HG02852 (cell line): Measurements from ENCODE around the gene MAPRE2.

Source experiments
- ATAC-seq: cut with Tn5 transposase; IDR thresholded peaks from one replicate; pipeline ENCODE4 v1.9.1; 2021; ENCODE audit warnings: mild to moderate bottlenecking, moderate library complexity; ENCODE audit not compliant: unreplicated experiment

Gene MAPRE2

GRCh38 chr18:35118641-35119040 is 77.4 kb downstream of the MAPRE2 start:
- ATAC-seq = no peak

DNA sequence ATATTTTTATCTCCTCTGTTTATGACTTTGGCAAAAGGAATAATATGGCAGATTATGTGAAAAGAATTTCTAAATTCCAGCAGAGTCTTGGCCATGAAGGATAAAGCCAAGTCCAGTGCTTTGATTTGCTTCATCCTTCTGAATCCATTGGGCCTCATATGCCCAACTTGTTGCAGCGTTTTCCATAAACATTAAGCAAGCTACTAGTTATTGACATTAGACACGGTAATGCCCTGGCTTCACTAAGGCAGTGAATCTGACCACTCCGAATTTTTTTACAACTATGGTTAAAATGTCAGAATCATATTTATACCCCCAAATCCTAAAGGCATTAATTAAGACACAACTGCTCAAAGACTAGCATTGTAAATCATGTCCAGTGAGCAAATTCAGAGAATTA is 79.8 kb downstream of the MAPRE2 start:
- ATAC-seq = no peak

DNA sequence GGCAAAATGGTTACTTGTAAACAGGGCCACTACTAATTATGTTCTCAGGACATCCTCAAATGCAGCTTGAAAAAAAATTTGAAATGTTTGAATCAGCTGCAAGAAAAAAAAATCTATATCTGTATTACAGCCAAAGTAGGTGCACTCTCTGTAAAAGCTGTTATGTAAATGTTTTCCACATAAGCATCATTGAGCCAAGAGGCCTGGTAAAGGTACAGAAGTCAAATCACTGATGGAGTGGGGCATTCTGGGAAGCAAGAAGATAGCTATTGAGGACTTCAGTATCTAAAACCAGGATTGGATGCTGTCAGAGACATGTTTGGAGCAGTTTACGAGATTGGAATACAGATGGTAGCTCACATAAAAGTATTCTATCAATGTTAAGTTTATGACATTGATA is 80.3 kb downstream of the MAPRE2 start:
- no peak for ATAC-seq

- ATAC-seq = peak; percentile 71
Measured at GRCh38 chr18:35122586-35123224, 81.5 kb downstream of the MAPRE2 start.

- no peak for ATAC-seq
Measured at GRCh38 chr18:35123811-35124210, 82.6 kb downstream of the MAPRE2 start.

DNA sequence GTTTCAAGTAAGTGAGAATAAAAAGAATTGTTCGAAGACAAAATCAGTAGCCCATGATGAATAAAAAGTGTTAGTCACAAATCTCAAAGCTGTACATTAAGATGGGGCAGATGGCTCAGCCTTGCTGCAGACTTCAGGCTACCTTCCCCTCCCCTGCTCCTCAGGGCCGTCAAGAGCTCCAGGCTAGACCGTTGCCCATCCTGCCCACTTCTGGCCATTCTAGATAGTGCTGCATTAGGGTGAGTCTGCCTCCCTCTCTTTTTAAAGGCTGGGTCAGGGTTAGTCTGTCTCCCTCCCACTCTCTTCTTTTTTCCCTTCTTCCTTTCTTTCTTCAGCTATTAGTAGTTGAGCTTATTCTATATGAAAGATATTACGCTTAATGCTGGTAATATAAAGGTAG is 86.0 kb downstream of the MAPRE2 start:
- no peak for ATAC-seq

DNA sequence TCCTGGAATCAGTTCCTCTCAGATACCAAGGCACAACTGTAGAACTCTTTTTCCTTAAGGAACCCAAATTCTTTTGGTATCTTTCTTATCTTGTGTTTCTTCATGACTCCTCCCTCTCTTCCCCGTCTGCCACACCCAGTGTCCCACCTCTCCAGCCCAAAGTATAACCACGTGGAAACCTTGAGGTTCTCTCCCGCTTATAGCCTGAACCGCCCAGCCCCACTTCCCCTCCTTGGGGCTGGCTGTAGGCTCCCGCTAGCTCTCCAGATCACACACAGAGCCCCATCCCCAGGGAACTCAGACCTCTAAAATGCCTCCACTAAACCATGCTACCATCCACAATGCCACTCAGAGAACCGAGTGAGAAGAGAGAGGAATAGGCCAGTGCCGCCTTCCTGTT is 87.5 kb downstream of the MAPRE2 start:
- ATAC-seq = no peak

GRCh38 chr18:35130236-35130635 is 89.0 kb downstream of the MAPRE2 start:
- ATAC-seq = no peak

GRCh38 chr18:35131387-35132020 is 90.3 kb downstream of the MAPRE2 start:
- ATAC-seq = no peak

DNA sequence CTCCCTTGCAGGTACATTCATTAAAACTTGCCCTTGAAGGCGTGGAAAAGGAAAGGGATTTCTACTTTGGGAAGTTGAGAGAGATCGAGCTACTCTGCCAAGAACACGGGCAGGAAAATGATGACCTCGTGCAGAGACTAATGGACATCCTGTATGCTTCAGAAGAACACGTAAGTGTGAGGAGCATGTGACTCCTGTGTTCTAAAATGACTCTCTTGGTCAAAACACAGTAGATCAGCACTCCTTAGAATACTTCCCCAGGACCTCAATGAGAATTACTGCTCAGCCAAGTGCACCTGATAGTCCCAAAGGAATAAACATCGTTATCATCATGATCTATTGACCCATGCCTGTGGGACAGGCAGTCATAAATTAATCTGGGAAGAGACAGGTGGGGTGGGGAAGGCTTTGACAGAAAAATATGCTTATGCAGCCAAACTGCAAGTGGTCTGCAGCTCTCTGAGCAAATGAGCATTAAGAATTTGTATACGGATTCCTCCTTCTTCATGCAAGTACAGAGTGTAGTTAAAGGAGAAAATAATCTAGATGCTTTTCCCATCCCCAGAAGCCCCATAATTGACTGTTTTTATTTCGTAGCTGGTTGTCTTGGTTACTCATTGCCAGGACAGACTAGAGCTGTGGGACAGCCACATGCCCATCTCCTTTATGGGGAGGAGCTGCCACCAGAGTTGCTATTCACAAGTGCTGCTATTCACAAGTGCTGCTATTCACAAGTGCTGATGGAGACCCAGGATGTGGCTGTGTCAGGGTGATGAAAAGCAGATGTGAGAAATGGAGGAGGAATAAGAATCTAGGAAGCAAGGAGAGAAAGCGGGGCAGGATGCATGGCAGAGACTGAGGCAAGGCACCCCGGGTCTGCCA is 91.0 kb downstream of the MAPRE2 start:
- ATAC-seq = no peak

GRCh38 chr18:35134190-35134730 is 93.0 kb downstream of the MAPRE2 start:
- ATAC-seq = no peak

- no peak for ATAC-seq
Measured at GRCh38 chr18:35134791-35135531, 93.7 kb downstream of the MAPRE2 start.

DNA sequence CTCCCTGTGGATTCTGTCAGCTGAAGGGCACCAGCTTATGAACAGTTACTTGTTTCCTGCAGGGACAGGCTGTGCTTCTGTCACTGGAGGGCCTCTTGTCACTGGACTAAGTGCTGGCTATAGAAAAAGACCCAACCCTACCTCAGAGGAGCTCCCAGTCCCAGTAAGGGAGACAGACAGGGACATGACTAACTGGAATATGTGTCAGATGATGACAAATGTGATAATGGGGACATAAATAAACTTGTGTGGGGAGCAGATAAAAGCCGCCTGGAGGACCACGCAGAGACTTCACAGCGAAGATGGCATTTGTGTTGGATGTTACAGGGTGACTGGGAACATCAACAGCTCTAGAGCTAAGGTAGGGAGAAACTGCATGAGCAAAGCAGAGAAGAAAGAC is 95.0 kb downstream of the MAPRE2 start:
- no peak for ATAC-seq

GRCh38 chr18:35136885-35137284 is 95.7 kb downstream of the MAPRE2 start:
- ATAC-seq = no peak

DNA sequence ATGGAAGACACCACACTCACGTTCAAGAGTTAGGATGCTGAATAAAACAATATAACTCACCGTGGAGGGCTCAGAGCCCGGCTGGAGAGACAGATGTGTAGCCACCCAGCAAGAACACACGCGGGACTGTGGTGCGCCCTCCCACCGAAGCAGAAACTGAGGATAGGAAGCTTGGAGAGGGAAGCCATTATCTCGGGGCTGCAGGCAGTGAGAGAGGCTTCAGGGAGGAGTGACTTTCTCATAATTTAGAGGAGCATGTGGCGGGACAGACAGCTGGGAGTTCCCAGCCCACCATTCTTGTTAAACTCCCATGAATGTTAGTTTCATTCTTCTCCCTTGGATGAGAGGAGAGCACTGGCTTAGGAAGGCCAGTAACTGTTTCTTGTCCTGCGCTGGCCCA is 96.4 kb downstream of the MAPRE2 start:
- ATAC-seq = no peak

DNA sequence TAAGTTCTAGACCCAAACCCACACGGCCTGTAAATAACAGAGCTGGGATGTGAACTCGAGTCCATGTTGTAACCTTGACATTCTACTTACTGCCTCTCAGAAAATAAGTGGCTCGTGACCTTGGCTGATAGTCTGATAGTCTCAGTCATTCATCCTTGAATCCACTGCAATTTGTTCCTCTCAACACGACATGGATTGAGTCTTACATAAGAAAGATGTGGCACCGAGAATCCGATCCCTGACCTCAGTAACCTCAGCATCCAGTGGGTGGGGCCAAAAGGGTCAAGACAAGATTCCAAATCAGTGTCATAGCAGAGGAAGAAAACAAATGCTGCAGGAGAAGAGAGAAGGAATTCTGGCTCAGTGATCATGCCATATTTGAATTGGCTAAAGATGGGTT is 97.6 kb downstream of the MAPRE2 start:
- no peak for ATAC-seq

DNA sequence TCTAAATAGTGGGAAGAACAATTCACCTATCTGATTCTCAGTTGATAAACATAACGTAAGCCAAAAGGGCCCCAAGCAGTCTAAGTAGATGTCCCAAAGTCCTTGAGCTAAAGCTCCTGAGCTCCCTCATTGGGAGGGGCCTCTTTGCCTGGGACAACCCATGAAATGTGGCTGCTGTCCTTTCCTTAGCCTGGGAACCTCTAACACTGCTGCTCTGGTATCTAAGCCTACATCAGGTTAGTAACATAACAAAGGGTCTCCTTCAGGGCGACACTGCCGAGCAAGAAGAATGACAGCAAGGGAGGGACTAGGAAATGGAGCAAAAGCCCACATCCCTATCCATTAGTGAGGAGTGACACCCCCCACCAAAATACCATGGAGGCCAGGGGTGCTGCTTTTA is 98.3 kb downstream of the MAPRE2 start:
- no peak for ATAC-seq

DNA sequence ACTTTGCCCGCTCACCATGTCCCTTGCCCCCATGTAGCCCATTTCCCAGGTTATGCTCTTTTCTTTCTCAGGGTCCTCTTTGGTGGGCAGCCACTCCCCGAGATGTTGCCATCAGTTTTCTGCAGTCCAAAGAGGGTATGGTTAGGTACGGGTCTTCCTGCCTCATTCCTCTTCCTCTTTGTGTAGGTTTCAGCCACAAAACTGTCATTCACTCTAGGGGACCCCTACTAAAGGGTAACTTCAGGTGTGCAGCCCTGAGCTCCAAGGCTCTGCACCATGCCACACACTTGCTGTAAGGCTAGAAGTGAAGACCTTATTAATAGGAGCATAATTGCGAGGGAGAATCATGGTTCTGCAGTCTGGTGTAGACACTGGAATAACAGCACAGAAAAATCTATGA is 99.9 kb downstream of the MAPRE2 start:
- no peak for ATAC-seq

- ATAC-seq = no peak
Measured at GRCh38 chr18:35141567-35142274, 100.5 kb downstream of the MAPRE2 start.

GRCh38 chr18:35142275-35142615 is 101.0 kb downstream of the MAPRE2 start:
- ATAC-seq = no peak
